Fibroblast of gingiva (primary cell): Measurements from ENCODE around the gene LORICRIN.
"Not testable (repeated sequence)": the region's sequence is repeated elsewhere in the genome, so short reads cannot be mapped to it uniquely, and the experiment has no call there.

ENCODE experiments used
- DNase-seq: peaks from one replicate; pipeline ENCODE4 v3.0.0-alpha.2; 2011; ENCODE audit warnings: low read depth

Gene LORICRIN, protein sequence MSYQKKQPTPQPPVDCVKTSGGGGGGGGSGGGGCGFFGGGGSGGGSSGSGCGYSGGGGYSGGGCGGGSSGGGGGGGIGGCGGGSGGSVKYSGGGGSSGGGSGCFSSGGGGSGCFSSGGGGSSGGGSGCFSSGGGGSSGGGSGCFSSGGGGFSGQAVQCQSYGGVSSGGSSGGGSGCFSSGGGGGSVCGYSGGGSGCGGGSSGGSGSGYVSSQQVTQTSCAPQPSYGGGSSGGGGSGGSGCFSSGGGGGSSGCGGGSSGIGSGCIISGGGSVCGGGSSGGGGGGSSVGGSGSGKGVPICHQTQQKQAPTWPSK

DNA sequence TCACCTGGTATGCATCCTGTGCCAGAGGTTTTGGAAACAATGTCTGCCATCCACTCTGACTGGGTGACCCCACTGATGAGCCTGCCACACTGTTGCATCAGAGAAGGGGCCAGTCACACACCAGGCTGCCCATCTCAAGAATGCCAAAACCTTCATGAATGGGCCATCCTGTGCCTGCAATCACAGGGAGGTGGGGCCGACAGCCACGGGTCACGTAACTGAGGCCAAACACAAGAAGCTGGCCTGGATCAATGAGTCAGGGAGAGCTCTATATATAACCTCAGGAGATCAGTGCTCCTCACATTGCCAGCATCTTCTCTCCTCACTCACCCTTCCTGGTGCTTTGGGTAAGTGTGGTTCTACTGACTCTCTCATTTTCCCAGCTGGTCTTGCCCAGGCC lies at the start of gene LORICRIN:
Gene LORICRIN (plus strand): TSS at position 301 of the 400 bp plus-strand sequence. CDS start 1,263 bp downstream, outside the sequence.
- DNase-seq: no peak

DNA sequence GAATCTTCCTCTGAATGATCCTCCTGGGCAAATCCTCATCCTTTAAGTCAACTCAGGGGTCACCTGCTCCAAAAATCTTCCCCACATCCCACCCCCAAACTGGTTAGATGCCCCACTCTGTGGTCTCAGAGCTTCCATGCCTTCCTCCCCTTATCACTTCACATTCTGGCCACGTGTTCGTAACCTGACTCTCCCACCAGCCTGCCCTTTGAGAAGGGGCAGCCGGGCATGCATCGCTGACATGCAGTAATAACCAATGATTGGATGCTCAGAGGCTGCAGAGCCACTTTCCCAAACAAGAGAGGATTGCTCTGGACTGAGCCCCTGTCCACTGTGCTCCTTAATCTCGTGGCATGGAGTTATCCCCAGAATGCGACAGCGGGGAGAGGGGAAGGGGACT lies 49.3 kb upstream of the LORICRIN start:
- no peak for DNase-seq

GRCh38 chr1:153212201-153212600 lies 47.3 kb upstream of the LORICRIN start:
- no peak for DNase-seq

- no peak for DNase-seq
Measured at GRCh38 chr1:153213519-153213918, 46.0 kb upstream of the LORICRIN start.

DNA sequence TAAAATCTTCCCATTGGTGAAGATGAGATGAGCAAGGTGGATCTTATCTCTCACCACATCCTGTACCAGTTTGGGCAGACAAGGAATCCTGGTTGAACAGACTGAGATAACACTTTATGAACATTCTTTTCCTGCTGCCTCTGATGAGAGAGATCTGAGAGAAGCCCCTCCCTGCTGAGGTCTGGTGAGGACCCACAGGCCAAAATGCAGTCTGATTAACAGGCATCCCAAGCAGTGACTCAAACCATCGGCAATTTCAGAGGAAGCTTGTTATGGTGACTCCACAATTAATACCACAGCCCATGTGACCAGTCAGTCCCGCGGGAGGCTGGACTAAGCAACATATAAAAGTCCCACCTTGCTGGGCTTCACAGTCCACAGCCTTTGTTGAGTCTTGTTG lies 42.3 kb upstream of the LORICRIN start, which contains the start of gene PRR9:
Gene PRR9 (plus strand): TSS at position 373 of the 400 bp plus-strand sequence. CDS start 561 bp downstream, outside the sequence.
- no peak for DNase-seq

DNA sequence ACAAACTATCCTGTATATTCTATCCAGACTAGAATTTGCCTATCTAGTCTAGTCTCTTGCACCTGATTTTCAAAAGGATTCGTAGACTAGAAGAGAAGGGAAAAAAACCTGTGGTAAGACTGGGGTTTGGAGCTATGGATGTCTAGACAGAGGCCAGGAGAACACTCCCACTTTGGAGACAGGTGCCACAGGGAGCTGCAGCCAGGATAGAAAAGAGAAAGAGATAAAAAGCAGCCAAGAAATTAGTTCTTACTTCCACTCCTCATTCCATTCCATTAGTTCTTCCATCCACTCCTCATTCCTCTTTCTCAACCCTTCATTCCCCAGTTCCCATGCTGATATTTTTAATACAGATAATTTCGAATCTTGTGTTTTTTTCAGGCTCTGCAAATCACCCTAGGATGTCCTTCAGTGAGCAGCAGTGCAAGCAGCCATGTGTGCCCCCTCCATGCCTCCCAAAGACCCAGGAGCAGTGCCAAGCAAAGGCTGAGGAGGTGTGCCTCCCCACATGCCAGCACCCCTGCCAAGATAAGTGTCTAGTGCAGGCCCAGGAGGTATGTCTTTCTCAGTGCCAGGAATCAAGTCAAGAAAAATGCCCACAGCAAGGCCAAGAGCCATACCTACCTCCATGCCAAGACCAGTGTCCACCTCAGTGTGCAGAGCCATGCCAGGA lies 41.6 kb upstream of the LORICRIN start:
- DNase-seq: no peak

- no peak for DNase-seq
Measured at GRCh38 chr1:153220606-153221303, 38.7 kb upstream of the LORICRIN start.

DNA sequence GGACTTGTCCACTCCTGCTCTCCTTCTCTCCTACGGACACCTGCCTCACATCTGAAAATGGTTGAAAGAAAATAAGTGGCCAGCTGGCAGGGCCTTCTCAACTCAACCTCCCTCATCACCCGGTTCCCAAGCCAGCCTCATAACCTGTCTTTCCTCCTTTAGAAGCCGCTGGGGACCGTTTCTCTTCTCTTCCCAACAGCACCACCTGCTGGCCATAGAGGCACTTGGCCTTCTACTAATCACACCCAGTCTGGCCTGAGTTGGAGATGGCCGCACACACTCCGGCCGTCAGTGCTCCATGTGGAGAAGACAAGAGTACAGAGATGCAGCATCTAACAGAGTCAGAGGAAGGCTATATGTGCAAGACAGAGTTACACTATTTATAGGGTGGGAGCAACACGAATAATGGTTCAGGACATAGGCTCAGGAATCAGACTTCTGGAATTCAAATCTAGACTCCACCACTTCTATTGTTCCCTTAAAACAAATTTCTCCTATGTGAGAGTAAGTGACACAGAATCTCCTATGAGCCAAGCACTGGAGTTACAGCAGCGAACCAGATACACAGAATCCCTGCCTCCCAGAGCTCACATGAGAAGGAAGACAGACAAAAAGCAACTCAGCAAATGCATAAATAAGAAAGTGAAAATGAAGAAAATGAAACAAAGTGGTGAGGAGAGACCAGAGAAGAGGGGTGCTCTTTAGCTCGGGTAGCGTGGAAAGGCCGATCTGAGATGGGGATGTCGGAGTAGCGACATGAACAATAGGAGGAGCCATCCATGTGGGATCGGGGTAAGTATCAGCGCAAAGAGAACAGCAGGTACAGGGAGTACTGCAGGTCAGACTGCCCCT lies 36.2 kb upstream of the LORICRIN start:
- DNase-seq: peak; percentile 16

DNA sequence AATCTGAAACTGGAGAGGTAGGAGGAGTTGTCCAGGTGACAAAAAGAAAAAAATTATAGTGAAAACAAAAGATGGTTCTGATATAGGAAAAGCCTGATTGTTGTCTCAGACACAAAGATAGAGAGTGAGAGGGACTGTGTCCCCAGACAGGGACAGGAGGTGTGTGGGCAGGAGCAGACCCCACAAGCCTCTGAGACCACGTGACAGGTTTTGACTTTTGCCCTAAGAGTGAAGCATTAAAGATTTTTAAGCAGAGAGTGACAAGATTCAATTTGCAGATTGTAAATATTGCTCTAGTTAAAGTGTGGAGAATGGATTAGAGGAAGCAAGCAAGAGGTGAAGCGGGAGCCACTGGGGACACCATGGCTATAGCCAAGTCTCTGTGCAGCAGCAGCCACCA lies 31.7 kb upstream of the LORICRIN start:
- no peak for DNase-seq

GRCh38 chr1:153228491-153228890 lies 31.0 kb upstream of the LORICRIN start:
- DNase-seq: no peak

DNA sequence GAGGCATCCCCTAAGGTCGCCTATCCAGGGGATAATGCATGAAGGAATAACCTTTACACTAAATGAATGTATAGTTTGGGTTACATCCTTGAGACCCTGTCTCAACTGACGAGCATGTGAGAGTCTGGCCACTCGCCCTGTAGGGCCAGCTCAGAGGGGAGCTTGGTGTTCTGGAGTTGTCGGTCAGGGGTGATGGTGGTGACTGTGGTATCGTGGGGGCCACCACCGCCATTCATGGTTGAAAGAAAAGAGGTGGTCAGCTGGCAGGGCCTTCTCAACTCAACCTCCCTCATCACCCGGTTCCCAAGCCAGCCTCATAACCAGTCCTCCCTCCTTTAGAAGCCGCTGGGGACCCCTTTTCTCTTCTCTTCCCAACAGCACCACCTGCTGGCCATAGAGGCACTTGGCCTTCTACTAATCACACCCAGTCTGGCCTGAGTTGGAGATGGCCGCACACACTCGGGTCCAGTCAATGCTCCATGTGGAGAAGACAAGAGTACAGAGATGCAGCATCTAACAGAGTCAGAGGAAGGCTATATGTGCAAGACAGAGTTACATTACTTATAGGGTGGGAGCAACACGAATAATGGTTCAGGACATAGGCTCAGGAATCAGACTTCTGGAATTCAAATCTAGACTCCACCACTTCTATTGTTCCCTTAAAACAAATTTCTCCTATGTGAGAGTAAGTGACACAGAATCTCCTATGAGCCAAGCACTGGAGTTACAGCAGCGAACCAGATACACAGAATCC lies 30.2 kb upstream of the LORICRIN start:
- not testable (repeated sequence) for DNase-seq

DNA sequence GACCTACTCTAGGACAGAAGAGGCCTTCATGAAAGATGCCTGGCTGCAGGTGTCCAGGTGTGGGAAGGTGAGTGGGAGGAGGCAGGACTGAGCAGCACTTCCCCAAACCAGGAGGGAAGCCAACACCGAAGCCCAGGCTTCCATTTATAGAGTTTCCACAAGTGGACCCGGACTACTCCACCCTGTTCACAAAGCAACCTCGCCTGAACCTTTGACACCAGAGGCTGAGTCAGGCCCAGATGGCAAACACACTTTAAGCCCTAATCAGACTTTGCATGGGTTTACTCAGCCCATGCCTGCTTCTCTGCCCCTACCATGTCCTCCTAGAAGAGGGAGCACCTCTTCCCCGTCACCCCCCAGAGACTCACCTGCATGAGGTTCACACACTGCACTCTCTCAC lies 28.1 kb upstream of the LORICRIN start:
- no peak for DNase-seq

DNA sequence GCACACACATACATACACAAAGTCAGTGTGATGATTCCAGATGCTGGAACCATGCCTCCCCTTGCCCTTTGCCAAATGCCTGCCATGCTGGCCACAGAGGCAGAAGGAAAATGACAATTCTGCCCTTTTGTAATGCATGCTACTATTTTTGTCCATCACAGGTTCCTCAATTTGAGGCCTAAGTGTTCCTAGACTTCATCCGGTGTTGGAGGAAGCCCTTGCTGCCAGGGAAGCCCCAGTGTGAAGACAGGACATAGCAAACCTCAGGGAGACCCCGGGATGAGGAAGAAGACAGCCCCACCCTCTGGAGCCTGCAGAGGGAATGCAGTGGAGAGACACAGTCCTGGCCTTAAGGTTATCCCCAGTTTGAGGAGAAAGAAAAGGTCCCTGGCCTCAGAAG lies 27.7 kb upstream of the LORICRIN start:
- no peak for DNase-seq

- no peak for DNase-seq
Measured at GRCh38 chr1:153232553-153232952, 26.9 kb upstream of the LORICRIN start.

GRCh38 chr1:153233448-153233847 lies 26.0 kb upstream of the LORICRIN start:
- no peak for DNase-seq

- DNase-seq: no peak
Measured at GRCh38 chr1:153238527-153238926, 21.0 kb upstream of the LORICRIN start.

DNA sequence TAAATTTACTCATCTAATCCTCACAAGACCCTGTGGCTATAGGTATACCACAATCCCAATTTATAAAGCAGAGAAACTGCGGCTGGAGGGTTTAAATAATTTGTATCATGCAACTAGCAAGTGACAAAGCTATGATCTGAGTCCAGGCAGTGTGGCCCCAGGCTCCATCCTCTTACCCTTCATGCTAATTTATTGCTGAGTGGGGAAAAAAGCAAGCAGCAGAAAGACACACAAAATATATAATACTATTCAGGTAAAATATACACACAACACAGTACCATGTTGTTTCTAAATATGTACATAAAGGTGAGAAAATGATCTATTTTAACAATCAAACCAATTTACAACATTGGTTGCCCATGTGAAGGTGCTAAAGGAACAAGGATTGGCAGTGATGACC lies 17.3 kb upstream of the LORICRIN start:
- no peak for DNase-seq

DNA sequence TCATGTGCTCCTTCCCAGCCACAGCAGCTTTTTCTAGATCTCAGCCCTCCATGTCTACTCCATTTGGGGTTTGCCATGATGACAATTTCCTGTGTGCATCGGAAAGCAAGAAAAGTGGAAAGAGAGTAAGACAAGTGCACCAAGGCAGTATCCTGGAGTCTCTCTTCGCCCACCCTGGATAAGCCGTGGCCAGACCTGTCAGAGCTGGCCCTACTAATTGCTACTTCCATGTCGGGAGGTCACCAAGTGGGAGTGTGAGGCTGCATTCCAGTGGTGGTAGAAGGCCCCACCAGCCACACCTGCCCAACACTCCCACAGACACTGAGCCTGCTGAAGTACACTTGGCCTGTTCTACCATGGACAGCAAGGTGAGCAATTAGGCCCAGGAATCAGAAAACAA lies 14.0 kb upstream of the LORICRIN start:
- DNase-seq: no peak

GRCh38 chr1:153246018-153246417 lies 13.5 kb upstream of the LORICRIN start:
- no peak for DNase-seq

GRCh38 chr1:153246825-153247224 lies 12.7 kb upstream of the LORICRIN start:
- no peak for DNase-seq

GRCh38 chr1:153248176-153248879 lies 11.2 kb upstream of the LORICRIN start:
- no peak for DNase-seq
